Activated CD8-positive, alpha-beta memory T cell treated with anti-CD3 and anti-CD28 coated beads, Interleukin-2, amount 50 U/mL, for 4 hours (primary cell): ENCODE data around the gene DGCR6L.
"Not testable (repeated sequence)": the region's sequence is repeated elsewhere in the genome, so short reads cannot be mapped to it uniquely, and the experiment has no call there.

Source experiments
- DNase-seq: peaks from one replicate; pipeline ENCODE4 v3.0.0-alpha.2; 2020

Gene DGCR6L

DNA sequence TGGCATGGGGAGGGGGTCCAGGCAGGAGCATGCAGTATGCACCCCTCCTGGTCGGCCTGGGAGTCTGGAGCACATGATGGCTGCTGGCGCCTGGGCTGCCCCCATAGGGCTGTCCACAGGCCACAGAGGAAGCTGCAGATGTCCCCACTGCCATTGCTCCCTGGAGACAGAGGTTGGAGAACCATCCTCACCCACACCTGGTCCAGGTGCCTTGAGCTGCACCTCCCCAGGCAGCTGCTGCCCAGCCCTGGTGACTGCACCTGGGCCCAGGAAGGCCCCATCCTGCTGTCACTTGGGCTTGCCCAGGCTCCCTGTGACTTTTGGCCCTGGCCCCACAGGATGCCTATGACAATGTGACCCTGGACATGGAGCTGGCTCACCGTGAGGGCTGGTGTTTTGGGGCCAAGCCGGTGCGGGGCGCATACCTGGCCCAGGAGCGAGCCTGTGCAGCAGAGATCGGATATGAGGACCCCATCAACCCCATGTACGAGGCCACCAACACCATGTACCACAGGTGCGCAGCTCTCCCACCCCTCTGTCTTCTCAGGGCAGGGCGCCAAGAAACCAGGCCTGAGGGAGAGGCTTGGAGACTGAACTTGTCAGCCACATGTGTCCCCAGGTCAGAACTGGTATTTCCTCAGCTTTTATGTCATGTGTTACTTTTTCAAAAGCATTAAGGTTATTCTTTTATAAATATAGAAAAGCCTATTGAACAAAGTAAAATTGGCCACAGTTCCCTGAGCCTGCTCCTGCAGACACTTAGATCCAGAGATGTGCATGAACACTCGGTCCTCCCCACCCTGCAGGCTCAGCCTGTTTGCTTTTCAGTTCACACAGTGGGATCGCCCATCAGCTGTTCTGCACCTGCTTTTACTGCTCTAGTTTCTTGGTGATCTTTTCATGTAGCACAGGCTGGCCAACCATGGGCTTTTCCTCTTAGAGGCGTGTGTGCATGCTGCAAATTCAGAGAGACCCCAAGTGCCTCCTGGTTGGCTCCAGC, 12.1 kb downstream of the DGCR6L start:
- DNase-seq, result not testable (repeated sequence)

DNA sequence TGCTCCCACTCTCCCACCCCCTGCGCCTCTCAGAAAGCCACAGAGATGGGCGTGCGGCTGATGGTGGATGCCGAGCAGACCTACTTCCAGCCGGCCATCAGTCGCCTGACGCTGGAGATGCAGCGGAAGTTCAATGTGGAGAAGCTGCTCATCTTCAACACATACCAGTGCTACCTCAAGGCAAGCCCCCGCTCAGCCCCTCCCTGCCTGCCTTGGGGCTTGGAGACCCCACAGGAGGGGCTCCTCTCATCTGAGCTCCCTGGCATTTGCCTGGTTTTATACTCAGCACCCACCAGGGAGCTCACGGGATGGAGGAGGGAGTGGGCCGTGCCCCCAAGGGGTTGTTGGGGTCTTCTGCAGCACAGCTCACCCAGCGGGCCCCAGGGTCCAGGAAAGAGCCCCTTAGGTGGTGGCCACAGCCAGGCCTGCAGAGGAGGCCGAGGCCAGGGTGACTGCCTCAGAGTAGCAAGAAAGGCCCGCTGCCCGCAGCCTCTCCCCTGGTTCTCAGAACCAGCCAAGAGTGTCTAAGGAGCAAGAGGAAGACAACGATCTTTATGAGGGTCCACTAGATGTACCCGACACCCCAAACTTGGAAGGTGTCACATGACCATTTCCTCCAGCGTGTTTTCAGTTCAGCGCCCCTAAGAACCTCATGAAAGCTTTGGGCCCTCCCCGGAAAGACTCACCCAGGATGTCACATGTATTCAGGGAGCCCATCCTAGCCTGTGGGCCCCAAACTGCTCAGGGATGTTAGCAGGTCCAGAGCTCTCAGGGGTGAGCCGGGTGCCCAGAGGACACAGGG, 13.0 kb downstream of the DGCR6L start:
- not testable (repeated sequence) for DNase-seq

DNA sequence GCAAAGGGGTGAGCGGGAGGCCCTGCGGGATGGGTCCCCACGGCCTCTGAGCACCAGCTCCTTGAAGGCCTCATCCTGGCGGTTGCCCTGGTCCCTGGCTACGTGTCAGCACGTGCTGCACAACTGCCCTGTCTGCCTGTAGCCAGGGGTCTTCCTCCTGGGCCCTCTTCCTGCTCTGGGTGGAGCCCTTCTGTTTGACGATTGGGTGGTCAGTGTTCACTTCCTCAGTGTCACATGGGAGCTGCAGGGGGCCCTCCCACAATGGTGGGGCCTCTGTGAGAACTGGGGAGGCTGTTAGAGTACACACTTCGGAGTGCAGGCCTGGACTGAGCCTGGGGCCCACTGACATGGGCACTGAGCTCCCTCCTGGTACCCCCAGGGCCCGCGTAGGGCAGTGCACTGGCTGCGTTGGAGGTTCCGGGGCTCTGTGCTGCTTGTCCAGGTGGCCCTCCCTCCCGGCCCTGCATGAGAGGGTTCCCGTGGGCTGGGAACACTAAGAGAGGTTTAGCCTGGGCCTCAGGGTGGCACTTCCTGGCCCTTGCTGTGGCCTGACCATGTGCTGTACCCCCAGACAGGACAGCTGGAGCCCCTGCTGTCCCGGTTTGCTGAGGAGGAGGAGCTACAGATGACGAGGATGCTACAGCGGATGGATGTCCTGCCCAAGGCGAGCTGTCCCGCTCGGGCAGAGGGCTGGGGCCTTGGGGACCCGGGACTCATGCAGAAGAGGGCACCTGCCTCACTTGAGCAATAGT, 13.8 kb downstream of the DGCR6L start:
- no peak for DNase-seq

DNA sequence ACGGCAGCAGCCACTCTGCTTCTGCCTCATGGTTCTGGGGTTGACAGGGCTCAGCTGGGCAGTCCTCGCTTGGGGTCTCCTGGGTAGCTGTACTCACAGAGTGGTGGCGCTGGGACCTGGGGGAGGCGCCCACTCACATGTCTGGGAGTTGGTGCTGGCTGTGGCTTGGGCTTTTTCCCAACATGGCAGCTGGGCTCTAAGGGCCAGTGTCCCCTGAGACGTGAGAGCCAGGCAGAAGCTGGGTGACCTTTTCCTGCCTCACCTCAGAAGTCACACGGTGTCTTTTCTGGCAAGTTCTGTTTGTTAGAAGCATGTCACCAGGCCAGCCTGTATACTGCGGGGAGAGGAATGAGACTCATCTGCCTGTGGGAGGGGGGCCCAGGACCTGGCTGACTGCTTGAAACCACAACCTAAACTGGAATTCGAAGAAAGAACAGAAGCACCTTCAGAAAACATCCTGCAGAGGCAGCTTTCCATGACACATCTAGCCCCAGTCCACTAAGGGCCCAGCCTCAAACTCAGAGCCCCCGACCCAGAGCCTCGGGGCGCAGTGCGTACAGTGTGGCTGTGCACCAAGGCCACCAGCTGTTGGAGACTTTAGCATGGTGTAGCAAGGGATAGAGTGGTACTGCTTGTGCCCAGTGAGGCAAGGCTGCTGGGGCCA, 14.5 kb downstream of the DGCR6L start:
- not testable (repeated sequence) for DNase-seq

DNA sequence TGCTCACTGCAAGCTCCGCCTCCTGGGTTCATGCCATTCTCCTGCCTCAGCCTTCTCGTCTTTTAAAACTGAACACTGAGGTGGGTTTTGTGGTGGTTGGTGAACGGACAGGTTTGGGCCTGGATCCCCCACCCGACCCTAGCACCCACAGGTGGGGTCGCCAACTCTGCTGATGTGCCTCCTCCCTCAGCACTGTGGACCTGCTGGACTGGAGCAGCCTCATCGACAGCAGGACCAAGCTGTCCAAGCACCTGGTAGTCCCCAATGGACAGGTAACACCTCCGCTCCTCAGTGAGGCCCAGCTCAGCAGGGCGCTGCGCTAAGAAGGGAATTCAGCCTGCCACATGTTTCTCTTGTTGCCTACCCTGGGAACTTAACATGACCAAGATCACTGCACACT, 15.2 kb downstream of the DGCR6L start:
- DNase-seq, result no peak

DNA sequence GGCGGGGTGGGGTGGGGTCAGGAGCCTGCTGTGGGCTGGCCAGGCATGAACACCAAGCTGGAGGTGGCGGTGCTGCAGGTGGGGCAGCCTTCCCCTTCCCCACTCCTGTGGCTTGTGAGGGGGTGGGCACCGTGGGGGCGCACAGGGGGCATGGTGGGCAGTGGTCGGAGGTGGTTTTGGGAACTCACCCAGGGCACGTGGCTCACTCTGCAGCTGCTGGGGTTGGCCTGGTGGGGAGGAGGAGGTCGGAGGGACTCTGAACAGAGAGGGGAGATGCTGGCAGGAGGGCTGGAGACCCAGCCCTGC, 16.7 kb downstream of the DGCR6L start:
- not testable (repeated sequence) for DNase-seq

DNA sequence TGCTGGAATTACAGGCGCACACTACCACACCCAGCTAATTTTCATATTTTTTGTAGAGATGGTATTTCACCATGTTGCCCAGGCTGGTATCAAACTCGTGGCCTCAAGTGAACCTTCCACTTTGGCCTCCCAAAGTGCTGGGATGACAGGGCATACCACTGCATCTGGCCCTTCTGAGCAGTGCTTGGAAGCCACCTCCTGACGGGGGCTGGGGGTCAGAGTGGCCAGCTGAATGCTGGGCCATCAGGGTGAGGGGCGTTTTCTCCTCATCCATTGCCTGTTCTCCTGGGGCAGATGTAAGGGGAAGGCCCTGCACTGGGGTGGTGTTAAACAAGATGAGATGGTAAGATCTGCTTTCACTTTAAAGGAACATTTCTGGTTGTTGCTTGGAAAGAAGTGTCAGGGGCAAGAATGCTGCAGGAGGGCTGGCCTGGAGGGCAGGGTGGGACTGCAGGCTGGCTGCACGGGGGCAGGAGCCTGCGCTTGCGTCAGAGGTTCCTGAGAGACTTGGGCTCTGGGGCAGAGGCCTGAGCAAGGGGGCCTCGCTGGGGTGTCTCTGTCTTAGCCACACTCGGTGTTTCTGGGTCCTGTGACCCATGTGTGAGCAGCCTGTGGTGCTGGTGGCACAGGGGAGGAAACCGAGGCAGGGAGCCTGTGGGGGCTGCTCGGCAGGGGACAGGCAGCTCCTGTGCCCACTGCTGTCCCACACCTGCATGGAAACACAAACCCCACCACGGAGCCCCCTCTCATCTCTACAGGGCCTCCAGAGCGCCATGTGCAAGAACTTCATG, 17.2 kb downstream of the DGCR6L start:
- no peak for DNase-seq

DNA sequence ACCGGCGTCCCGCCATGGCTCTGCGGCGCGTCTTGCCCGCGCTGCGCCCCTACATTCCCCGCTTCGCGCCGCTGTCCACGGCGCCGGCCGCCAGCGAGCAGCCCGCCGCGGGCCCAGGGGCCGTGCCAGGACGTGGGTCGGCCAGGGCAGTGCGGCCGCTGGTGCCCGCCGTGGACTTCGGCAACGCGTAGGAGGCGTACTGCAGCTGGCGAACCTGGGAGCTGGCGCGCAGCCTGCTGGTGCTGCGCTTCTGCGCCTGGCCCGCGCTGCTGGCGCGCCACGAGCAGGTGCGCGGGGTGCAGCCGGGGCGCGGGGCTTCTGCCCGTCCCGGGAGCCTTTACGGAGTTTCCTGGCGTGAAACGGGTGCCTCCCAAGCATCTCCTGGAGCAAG, 20.1 kb downstream of the DGCR6L start:
- DNase-seq, result no peak

DNA sequence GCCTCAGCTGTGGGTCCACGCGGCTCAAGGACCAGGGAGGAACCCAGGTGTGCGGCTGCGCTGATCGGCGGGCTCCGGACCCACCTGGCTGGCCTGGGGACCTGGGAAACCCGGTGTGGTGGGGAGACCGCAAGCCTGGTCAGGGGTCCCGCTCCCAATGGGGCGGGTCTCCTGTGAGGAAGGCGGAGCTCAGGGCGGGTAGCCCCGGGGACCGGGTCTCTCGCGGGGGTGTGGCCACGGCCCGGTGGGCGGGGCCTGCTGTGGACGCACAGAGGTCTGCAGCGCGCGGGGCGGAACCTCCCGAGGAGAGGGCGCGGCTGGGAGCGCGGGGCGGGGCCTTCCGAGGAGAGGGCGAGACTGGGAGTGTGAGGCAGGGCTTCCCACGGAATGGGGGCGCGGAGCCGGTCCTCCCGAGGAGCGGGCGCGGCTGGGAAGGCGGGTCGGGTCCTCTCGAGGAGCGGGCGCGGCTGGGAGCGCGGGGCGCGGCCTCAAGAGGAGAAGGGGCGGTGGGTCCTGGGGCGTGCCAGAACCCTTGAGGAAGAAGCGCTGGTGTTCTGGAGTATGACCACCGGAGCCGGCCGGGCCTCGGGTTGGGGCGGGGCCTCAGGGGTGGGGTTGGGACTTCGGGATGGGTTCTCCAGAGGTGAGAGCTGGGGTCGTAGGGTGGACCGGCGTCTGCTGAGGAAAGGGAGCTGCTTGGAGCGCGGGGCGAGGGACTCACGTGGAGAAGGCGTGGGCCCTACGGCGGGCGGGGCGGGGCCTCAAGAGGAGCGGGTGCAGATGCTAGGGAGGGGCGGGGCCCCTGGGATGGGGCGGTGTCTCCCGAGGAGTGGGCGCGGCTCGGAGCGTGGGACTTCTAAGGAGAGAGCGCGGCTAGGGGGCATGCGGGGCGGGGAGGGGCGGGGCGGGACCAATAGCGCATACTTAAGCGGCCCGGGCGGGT, 20.8 kb downstream of the DGCR6L start:
- peak; percentile 93 for DNase-seq

DNA sequence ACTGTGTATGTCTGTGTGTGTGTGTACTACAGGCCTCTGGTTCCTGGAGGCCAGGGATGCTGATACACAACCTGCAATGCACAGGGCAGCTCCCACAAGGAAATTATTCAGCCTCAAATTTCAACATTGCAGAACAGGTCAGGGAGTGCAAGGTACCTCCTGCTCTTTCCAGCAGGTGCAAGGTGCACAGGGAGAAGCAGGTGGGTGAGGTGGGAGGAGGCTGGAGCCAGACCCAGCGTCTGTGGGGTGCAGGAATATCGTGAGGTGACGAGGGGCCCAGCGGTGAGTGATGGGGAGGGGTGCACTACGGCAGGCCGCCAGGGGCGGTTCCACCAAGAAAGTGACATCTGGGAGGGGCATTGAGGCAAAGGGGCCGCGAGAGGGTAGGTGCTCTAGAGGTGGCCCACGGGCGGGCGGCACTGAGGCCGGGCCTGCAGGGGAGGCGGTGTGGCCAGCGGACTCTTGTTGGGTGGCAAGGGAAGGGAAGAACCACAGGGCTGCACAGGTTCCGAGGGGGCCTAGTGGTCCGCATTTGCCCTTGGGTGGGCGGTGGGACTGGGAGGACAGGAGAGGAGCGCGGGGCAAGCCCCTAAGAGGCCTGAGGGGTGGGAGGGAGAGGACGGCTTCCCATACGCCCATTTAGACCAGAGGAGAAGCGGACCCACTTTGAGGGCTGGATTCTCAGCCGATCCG, 21.6 kb downstream of the DGCR6L start:
- no peak for DNase-seq

DNA sequence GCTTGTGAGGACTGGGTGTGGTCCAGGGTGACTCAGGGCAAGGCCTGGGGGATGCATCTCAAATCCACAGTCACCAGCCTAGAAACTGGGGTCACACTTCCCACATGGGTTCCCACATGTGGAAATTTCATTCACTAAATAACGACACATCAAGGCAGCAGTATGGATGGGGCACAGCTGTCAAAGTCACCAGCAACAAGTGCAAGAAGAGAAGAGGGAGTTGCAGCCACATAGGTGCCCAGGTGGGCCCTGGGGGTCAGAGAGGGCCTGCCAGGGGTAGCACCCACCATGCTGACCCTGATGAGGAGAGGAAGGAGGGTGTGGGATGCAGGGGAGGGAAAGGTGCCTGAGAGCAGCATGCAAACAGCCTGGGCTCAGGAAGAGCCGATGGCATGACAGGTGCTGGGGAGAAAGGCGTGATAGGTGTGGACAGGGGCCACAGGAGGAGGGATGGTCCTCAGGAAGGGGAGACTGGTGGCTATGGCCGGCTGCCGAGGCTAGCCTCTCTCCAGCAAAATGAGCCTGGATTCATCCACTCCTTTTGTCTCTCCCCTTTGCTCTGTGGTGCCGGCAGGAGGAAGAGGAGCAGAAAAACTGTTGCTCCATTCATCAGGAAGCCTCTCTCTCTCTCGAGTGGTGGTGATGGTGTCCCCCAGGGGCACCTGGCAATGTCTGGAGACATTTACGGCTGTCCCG, 22.3 kb downstream of the DGCR6L start:
- no peak for DNase-seq

DNA sequence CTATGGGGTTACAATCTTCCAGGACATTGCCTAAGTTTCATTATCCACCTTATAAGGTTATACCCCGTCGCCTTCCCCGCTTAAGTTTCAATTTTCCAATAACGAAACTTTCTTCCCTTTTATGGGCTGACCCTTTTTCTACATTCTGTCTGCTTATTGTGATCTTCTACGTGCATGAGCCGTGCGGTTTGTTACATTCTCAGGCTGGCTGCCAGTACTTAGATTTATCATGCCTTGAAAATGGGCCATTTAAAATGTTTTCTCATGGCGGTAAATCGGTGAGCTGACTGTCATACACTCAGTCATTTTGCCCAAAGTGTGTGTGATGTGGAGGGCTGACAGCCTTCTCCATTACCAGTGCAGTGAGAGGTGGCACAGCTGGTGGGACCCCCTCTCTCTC, 23.3 kb downstream of the DGCR6L start:
- no peak for DNase-seq

DNA sequence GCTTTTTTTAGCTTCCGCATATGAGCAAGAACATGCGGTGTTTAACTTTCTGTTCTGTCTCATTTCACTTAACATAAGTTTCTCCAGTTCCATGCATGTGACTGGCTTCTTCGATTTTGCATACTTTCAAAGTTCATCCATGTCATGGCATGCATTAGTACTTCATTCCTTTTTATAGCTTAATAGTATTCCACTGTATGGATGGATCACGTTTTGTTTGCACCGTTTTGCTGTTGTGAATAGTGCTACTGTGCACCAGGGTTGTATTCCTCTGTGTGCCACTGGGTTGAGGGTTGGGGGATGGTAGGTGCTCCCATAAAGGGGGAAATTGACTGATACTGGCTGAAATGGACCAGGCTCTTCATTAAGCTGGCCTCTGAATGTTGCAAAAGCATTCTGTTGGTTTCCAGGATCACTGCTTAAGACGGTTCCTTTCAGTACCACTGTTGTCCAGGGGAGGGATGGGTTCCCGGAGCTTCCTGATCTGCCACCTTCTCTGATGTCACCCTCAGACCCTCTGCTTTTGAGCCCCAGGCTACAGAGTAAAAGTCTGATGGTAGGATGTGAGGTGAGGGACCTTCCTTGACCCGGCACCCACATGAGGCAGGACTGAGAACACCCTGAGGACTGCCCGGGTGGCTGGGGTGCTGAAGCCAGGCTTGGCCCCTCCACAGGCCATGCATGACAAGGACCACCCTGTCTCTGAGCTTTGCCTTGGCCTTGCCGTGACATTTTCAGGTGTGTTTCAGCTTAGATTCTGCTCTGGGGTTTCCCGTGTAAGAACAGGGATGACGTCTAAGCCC, 24.4 kb downstream of the DGCR6L start:
- no peak for DNase-seq

DNA sequence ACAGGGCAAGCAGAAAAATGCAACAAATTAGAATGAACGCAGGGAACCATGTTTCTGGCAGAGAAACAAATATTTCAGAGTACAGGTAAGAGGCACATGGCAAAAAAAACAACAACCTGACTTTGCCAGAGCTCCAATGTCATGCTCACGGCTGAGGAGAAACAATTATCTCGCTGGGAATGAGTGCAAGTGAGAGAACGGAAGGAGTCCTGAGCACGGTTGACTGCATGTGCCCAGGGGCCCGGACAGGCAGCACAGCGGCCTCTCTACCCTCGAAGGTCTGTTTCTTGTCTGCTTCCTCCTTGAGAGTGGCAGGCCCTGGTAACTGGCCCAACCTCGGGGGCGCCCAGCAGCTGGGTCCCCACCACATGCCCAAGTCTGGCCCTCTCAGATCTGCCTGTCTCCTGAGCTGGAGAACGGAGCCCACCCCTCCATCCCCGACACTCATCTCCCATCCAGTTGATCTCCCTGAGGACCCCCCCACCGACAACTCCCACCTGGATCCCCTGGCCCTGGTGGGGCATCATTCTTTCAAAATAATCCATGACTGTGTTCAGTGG, 27.1 kb downstream of the DGCR6L start:
- no peak for DNase-seq

DNA sequence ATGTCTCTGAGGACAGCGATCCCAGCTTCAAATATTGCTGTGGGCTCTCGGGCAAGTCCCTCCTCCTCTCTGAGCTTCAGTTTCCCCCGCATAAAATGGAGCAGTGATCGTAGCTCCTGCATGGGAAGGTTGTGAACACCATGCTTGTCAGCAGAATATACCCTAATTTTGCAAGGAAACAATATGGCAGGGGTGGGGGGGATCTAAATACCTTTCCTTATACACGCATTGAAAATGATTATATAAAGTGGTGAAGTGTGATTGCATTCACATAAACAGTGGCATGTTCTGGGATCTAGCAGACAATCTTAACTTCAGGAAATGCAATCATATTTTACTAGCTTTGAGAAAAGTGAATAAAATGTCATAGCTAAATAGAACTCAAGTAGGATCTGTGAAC, 27.8 kb downstream of the DGCR6L start:
- no peak for DNase-seq

DNA sequence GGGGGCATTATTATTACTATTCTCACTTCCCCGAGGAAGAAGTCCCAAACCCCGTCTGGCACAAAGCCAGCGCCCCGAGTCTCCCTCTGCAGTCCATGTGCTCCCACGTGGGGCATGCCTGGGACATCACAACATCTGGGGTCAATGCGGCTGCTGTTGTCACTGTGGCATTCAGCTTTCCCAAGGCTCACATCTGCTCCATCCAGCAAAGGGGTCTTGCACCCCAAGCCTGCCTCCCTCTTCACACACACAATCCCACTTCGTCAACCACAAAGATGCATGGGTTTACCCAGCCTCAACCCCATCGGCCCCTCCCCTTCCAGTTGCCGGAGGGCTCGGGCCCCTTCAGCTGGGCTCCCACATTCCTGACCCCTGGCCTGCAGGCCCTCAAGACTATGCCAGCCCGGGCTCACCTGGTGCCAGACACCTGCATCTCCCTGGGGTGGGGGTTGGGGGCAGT, 28.2 kb downstream of the DGCR6L start:
- no peak for DNase-seq

DNA sequence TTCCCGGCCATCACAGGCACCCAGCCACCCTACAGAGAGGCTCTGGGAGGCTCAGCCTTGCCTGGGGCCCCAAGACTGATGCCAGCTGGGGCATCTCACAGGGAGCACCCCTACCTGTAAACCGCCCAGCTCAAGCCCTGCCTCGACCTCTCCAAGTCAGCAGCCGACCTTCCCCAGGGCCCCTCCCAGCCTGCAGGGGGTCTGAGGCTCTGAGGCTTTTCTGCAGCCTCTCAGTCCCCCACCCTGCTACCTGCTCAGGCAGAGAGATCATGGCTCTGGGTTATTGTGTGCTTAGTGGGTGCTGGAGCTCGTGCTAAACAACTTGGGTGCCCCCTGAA, 28.6 kb downstream of the DGCR6L start:
- no peak for DNase-seq

DNA sequence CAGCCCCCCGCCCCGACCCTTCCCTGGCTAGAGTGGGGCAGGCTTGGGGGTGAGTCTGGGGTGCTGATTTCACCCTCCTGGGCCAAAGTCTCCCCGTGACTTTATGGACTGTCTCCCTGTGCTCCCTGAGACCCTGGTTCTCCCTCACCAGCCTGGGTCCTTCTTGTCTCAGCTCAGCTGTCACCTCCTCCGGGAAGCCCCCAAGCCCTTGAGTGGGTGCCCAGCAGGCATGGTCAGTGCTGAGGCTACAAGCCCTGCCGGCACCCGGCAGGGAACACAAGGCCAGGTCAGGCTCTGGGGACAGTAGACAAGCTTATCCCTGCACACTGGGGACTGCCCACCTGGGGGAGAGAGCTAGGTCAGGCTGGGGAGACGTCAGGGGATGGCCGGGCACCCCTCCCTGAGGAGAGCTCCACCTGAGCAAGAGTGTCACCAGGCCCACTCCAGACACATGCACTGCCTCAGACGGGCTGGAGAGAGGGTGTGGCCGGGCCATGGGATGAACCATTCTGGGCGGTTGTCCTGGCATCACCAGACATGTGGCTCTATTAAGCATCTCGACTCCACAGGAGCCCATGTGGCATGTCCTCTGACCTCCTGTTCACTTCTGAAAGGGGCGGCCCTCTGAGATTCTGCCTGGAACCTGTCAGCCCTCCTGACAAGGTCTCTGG, 29.1 kb downstream of the DGCR6L start:
- DNase-seq, result no peak
